OCI-LY7 (cell line): ENCODE data around the gene FDPS. TPM values are rescaled to one million over a fixed set of nuclear protein-coding genes. Genes with fewer than 3 reads are reported as not detected.

Experiments used
- BruUV-seq: library from RNA; stranded (reverse); fragments of 400-500 nt; replicated peaks from 2 replicates; lab custom pipeline; 2021; lab: Mats Ljungman, UMichigan
- CTCF ChIA-PET: fragments of 300-600 bp; sonication (Branson Sonifier 250); formaldehyde crosslinking; loops from one replicate; lab custom pipeline; 2022; ENCODE audit warnings: antibody characterized with exemption; ENCODE audit not compliant: unreplicated experiment; lab: Charles Lee
- POLR2A ChIA-PET: fragments of 300-600 bp; sonication (Branson Sonifier 250); formaldehyde crosslinking; loops from one replicate; lab custom pipeline; 2022; ENCODE audit warnings: antibody characterized with exemption; lab: Charles Lee
- DNase-seq: peaks from one replicate; pipeline ENCODE4 v3.0.0-alpha.2; 2015; ENCODE audit warnings: low spot score
- H2AFZ ChIP-seq: fragments of 200-600 bp; sonication (generic), shearing (Covaris generic); 2 replicates; pipeline ENCODE4 v1.6.1; 2014; ENCODE audit warnings: mild to moderate bottlenecking, antibody characterized with exemption, low read length, moderate library complexity
- H3K27ac ChIP-seq: fragments of 200-600 bp; sonication (generic); 2 replicates; pipeline ENCODE4 v1.5.1; 2014; ENCODE audit warnings: mixed run types, low read depth, mild to moderate bottlenecking, moderate library complexity, low read length, inconsistent platforms; ENCODE audit not compliant: poor library complexity, severe bottlenecking
- H3K36me3 ChIP-seq: fragments of 200-600 bp; sonication (generic); 2 replicates; pipeline ENCODE4 v1.6.1; 2014; ENCODE audit warnings: mild to moderate bottlenecking, antibody characterized with exemption, low read length, moderate library complexity, mixed read lengths; ENCODE audit not compliant: insufficient read depth
- H3K4me1 ChIP-seq: fragments of 200-600 bp; sonication (generic); 2 replicates; pipeline ENCODE4 v1.5.1; 2014; ENCODE audit warnings: mild to moderate bottlenecking, low read length; ENCODE audit not compliant: insufficient read depth, poor library complexity, severe bottlenecking
- H3K4me2 ChIP-seq: fragments of 200-600 bp; sonication (generic); 2 replicates; pipeline ENCODE4 v1.6.1; 2014; ENCODE audit warnings: mild to moderate bottlenecking, low read length
- H3K4me3 ChIP-seq: fragments of 200-600 bp; sonication (generic); 2 replicates; pipeline ENCODE4 v1.5.1; 2014; ENCODE audit warnings: mild to moderate bottlenecking, low read depth, low read length; ENCODE audit not compliant: poor library complexity, severe bottlenecking
- H3K79me2 ChIP-seq: fragments of 200-600 bp; sonication (generic); 2 replicates; pipeline ENCODE4 v1.6.1; 2016; ENCODE audit warnings: low read depth, mild to moderate bottlenecking, low read length, moderate library complexity, mixed read lengths; ENCODE audit not compliant: insufficient read depth
- H3K9me2 ChIP-seq: fragments of 200-600 bp; sonication (generic); 2 replicates; pipeline ENCODE4 v1.6.1; 2016; ENCODE audit warnings: mild to moderate bottlenecking, low read length, mixed read lengths; ENCODE audit not compliant: insufficient read depth
- H3K9me3 ChIP-seq: fragments of 200-600 bp; sonication (generic); 2 replicates; pipeline ENCODE4 v1.6.1; 2014; ENCODE audit warnings: mild to moderate bottlenecking, mixed run types, low read length, mixed read lengths
- H4K20me1 ChIP-seq: fragments of 200-600 bp; sonication (generic); 2 replicates; pipeline ENCODE4 v1.6.1; 2014; ENCODE audit warnings: mild to moderate bottlenecking, antibody characterized with exemption, low read length, moderate library complexity, mixed read lengths; ENCODE audit not compliant: insufficient read depth
- EZH2phosphoT487 ChIP-seq: fragments of 200-600 bp; sonication (generic); IDR thresholded peaks from 2 replicates; pipeline ENCODE4 v1.6.1; 2018; ENCODE audit warnings: low read depth, borderline replicate concordance, mild to moderate bottlenecking, mixed run types, antibody characterized with exemption, low read length, moderate library complexity, mixed read lengths
- intact Hi-C: fragments of 100-400 bp; cut with micrococcal nuclease; formaldehyde crosslinking; loops from one replicate; pipeline ENCODE4 v1.10.0; 2022; ENCODE audit not compliant: unreplicated experiment
- total RNA-seq, 2 experiments: library from RNA; depleted of rRNA in 1 of 2; stranded (reverse); fragments of >200 nt in 1 of 2; shearing (Covaris generic) in 1 of 2; gene quantifications; 2 replicates each; pipeline ENCODE4 v1.2.3, GENCODE V29; 2014 to 2022
- TF ChIP-seq, protein P1 (sequence below): fragments of 200-600 bp; sonication (generic); conservative IDR thresholded peaks from 2 replicates; pipeline ENCODE4 v1.5.1; 2014; ENCODE audit warnings: mild to moderate bottlenecking, antibody characterized with exemption, low read length, moderate library complexity, mixed read lengths

FDPS gene
- total RNA-seq, 2 experiments from 2014 or later = 263 to 531 TPM

DNA sequence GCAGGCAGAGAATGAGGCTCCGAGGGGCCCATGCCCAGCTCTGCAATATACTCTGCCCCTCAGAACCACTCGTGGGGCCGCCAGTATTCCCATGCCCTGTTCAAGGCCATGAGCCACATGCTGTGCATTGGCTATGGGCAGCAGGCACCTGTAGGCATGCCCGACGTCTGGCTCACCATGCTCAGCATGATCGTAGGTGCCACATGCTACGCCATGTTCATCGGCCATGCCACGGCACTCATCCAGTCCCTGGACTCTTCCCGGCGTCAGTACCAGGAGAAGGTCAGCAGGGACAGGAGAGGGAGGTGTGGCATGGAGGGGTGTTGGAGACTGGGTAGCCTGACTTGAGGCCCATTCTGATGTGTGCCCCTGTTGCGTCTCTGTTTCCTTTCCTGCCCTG is 24.2 kb upstream of the FDPS start:
- Histone ChIP-seq H3K36me3 (peaks cover 4% of the 10 kb centered on the region; the same call in 1 of the 2 replicates), H3K79me2 (no peaks in the 10 kb centered on the region), H3K4me2 (no peak overlapping the region), H3K9me2 (no peaks in the 10 kb centered on the region), H3K9me3 (no peaks in the 10 kb centered on the region), H2AFZ (no peak overlapping the region), H3K27ac (no peak overlapping the region), H3K4me3 (no peak overlapping the region), H4K20me1 (no peaks in the 10 kb centered on the region), H3K4me1 (no peaks in the 10 kb centered on the region)
- BruUV-seq = no TSS peak
- intact Hi-C loops = no loop called here
- TF ChIP-seq, protein P1, sequence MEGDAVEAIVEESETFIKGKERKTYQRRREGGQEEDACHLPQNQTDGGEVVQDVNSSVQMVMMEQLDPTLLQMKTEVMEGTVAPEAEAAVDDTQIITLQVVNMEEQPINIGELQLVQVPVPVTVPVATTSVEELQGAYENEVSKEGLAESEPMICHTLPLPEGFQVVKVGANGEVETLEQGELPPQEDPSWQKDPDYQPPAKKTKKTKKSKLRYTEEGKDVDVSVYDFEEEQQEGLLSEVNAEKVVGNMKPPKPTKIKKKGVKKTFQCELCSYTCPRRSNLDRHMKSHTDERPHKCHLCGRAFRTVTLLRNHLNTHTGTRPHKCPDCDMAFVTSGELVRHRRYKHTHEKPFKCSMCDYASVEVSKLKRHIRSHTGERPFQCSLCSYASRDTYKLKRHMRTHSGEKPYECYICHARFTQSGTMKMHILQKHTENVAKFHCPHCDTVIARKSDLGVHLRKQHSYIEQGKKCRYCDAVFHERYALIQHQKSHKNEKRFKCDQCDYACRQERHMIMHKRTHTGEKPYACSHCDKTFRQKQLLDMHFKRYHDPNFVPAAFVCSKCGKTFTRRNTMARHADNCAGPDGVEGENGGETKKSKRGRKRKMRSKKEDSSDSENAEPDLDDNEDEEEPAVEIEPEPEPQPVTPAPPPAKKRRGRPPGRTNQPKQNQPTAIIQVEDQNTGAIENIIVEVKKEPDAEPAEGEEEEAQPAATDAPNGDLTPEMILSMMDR = no peak
- TF ChIP-seq EZH2phosphoT487 = no peak
- ChIA-PET CTCF (no interaction called here), POLR2A (no interaction called here)
- no peak for DNase-seq

DNA sequence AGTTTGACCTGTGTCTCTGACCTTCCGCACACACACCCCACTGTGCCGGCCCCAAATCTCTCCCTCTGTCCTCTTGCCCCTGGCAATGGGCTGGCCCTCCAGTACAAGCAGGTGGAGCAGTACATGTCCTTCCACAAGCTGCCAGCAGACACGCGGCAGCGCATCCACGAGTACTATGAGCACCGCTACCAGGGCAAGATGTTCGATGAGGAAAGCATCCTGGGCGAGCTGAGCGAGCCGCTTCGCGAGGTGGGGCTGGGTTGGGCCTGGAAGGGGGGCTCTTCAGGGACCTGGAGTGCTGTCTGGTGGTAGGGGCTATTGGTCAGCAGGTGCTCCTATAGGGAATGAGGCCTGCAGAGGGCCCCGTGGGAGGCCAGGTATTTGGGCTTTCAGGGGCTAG is 23.6 kb upstream of the FDPS start:
- no peak for TF ChIP-seq EZH2phosphoT487
- TF ChIP-seq, protein P1 = no peak
- intact Hi-C loops = no loop called here
- Histone ChIP-seq H3K4me1 (no peaks in the 10 kb centered on the region), H3K4me2 (no peak overlapping the region), H3K9me2 (no peaks in the 10 kb centered on the region), H3K4me3 (no peak overlapping the region), H3K27ac (no peak overlapping the region), H2AFZ (no peak overlapping the region), H4K20me1 (no peaks in the 10 kb centered on the region), H3K36me3 (peaks cover 4% of the 10 kb centered on the region; the same call in 1 of the 2 replicates), H3K79me2 (no peaks in the 10 kb centered on the region), H3K9me3 (no peaks in the 10 kb centered on the region)
- no peak for DNase-seq
- no TSS peak for BruUV-seq
- POLR2A ChIA-PET = interaction anchor here (0.6 kb wide), 1 partner anchor 23 kb away, joined by 3 read pairs; no protein-coding TSS in a partner anchor
- CTCF ChIA-PET = no interaction called here

DNA sequence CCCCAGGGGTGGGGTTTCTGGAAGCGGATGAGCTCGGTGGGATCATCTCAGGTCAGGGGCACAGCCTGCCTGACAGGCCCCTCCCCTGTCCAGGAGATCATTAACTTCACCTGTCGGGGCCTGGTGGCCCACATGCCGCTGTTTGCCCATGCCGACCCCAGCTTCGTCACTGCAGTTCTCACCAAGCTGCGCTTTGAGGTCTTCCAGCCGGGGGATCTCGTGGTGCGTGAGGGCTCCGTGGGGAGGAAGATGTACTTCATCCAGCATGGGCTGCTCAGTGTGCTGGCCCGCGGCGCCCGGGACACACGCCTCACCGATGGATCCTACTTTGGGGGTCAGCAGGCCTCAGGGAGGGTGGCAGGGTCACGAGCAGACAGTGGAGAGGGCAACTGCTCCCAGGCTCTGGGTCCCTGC is 23.0 kb upstream of the FDPS start:
- Histone ChIP-seq H3K4me1 (no peaks in the 10 kb centered on the region), H3K27ac (no peak overlapping the region), H3K9me3 (no peaks in the 10 kb centered on the region), H3K4me2 (no peak overlapping the region), H2AFZ (no peak overlapping the region), H3K79me2 (no peaks in the 10 kb centered on the region), H3K9me2 (no peaks in the 10 kb centered on the region), H3K36me3 (peaks cover 4% of the 10 kb centered on the region; the same call in 1 of the 2 replicates), H3K4me3 (no peak overlapping the region), H4K20me1 (no peaks in the 10 kb centered on the region)
- CTCF ChIA-PET = no interaction called here
- POLR2A ChIA-PET = interaction anchor here (0.6 kb wide), 1 partner anchor 22 kb away, joined by 3 read pairs; no protein-coding TSS in a partner anchor
- TF ChIP-seq, protein P1 = no peak
- TF ChIP-seq EZH2phosphoT487 = no peak
- intact Hi-C loops = no loop called here
- DNase-seq = no peak
- no TSS peak for BruUV-seq
